BLaER1 (cell line): Measurements from ENCODE around the gene PTK6.

Experiments used
- H3K27ac ChIP-seq: shearing (Covaris generic); formaldehyde crosslinking; 2 replicates; pipeline ENCODE4 v1.8.1; 2022
- H3K27me3 ChIP-seq: shearing (Covaris generic); formaldehyde crosslinking; 2 replicates; pipeline ENCODE4 v1.8.1; 2022
- H3K36me3 ChIP-seq: shearing (Covaris generic); formaldehyde crosslinking; 2 replicates; pipeline ENCODE4 v1.8.1; 2022
- H3K4me1 ChIP-seq: shearing (Covaris generic); formaldehyde crosslinking; 2 replicates; pipeline ENCODE4 v1.8.1; 2022
- H3K4me2 ChIP-seq: shearing (Covaris generic); formaldehyde crosslinking; 2 replicates; pipeline ENCODE4 v1.8.1; 2022
- H3K4me3 ChIP-seq: shearing (Covaris generic); formaldehyde crosslinking; 2 replicates; pipeline ENCODE4 v1.8.1; 2022
- H3K9ac ChIP-seq: shearing (Covaris generic); formaldehyde crosslinking; 2 replicates; pipeline ENCODE4 v1.8.1; 2022
- H3K9me3 ChIP-seq: shearing (Covaris generic); formaldehyde crosslinking; 2 replicates; pipeline ENCODE4 v1.8.1; 2022
- H4K20me1 ChIP-seq: shearing (Covaris generic); formaldehyde crosslinking; 2 replicates; pipeline ENCODE4 v1.8.1; 2022
- Cebpa-rat ChIP-seq: shearing (Covaris generic); IDR thresholded peaks from 2 replicates; pipeline ENCODE4 v1.8.1; 2022

Gene PTK6

DNA sequence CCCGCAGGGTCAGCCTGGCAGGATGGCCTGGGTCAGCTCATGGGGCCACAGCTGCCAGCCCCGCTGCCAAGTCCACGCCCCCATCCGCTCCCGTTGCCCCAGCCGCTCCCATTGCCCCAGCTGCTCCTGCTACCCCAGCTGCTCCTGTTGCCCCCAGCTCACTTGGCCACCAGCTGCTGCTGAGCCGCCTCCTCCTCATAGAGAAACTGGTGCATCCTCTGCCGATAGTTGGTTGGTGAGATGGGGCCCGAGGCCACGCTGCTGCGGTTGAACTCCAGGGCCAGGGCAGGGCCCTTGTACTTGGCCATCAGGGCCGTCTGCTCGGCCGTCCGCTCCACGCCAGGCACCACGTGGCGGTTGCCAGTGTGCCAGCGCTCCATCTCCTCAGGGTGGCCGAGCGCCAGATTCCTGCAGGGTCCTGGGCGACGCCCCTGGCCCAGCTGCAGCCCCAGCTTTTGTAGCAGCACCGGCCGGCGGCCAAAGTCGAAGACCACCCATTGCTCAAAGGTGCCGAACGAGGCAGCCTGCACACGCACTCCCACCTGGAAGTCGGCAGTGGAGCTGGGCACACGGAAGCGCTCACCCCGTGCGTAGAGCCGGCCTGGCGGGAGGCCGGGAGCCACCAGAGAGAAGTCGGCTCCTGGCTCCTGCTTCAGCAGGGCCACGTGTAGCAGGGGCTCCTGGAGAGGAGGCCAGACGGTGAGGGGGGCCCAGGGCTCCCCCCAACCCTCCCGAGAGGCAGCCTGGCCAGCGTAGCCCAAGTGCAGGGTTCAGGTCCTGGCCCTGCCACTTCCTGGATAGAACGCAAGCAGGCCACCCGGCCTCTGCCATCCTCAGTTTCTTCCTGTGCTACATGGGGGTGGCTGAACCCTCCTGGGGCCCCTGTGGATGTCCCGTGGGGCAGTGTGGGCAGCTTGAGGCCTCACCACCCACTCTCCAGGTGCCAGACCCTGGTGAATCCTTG is 32.1 kb upstream of the PTK6 start:
- H3K4me2 ChIP-seq, result peak overlapping the region; percentile 96
- no peaks in the 10 kb centered on the region; the same call in 1 of the 2 replicates for H3K36me3 ChIP-seq
- H4K20me1 ChIP-seq, result peaks cover 94% of the 10 kb centered on the region
- peak overlapping the region; percentile 45 for H3K4me3 ChIP-seq
- no peak overlapping the region for H3K27ac ChIP-seq
- no peaks in the 10 kb centered on the region for H3K9me3 ChIP-seq
- peaks cover 56% of the 10 kb centered on the region for H3K4me1 ChIP-seq
- no peak overlapping the region for H3K9ac ChIP-seq
- peaks cover 90% of the 10 kb centered on the region for H3K27me3 ChIP-seq
- TF ChIP-seq Cebpa-rat, result no peak

DNA sequence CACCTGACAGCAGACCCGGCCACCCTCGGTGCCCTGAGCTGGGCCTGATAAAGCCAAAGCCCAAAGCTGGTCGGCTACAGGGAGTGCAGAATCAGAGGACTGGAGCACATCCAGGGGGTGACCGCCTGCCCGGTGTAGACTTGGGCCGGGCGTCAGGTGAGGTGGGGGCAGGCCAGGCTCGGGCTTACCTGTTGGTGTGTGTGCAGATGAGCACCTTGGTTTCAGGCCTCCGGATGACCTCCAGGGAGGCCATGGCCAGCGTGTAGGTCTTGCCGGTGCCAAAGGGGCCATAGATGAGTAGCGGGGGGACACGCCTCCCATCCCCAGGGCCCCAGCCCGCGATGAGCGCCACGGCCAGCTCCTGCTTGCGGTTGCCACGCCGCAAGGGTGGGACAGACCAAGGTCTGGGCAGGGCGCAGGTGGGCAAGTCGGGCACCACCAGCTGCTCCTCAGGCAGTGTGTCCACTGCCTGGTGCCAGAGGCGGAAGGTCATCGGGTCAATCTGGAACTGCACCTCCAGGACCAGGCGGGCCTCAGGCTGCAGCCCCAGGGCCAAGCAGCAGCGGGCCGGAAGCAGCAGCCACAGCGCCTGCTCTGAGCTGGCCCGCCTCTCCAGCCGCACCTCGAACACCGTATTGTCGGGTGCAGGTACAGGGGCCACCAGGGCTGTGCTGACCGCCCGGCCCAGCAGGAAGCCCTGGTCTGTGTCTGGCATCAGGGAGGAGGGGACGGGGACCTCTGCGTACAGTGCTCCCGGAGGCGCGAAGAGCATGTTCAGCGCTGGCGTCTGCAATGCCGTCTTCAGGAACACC is 31.2 kb upstream of the PTK6 start:
- H3K4me2 ChIP-seq, result peak overlapping the region; percentile 96
- H3K4me3 ChIP-seq, result peak overlapping the region; percentile 45
- H4K20me1 ChIP-seq, result peaks cover 100% of the 10 kb centered on the region
- no peaks in the 10 kb centered on the region; the same call in 1 of the 2 replicates for H3K36me3 ChIP-seq
- no peak for TF ChIP-seq Cebpa-rat
- peaks cover 60% of the 10 kb centered on the region for H3K4me1 ChIP-seq
- H3K9me3 ChIP-seq, result no peaks in the 10 kb centered on the region
- no peak overlapping the region for H3K9ac ChIP-seq
- H3K27me3 ChIP-seq, result peaks cover 99% of the 10 kb centered on the region
- no peak overlapping the region for H3K27ac ChIP-seq

DNA sequence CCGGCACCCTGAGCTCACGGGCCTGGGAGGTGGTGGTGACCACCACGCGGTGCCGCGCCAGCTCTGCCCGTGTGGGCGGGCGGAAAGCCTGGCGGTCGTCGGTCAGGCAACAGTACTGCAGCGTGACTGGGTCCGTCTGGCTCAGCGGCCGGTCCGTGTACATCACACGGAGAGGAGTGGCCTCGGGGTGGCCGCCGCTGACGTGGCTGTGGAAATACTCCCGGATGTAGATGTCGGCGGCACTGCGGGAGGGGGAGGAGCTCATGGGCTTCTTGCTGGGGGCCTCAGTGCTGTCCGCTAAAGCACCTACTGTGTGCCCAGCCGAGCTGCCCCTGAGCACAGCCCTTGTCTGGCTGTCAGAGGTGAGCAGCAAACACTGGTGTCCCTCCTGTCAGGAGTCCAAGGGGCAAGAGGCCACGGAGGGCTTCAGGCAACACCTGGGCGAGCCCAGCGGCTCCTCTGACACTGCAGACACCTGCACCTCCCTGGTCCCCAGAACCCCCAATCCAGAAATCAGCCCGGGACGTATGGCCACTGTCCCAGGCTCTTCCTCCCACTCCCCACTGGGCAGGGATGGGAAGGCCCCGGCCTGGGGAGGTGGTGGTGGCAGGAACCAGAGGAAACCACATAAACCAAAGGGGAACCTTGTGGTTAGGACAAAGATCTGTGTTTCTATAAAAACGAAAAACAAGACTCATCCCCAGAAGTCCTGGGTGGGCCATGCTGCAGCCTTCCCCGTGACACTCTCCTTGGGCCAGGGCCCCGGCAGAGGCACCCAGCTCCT is 30.4 kb upstream of the PTK6 start:
- H3K9ac ChIP-seq, result no peak overlapping the region

GRCh38 chr20:63567136-63567385 is 29.9 kb upstream of the PTK6 start:
- TF ChIP-seq Cebpa-rat, result no peak

More for the DNA sequence above, 30.4 kb upstream of the PTK6 start:
- peaks cover 97% of the 10 kb centered on the region for H3K27me3 ChIP-seq
- no peak for TF ChIP-seq Cebpa-rat
- no peak overlapping the region for H3K27ac ChIP-seq
- no peaks in the 10 kb centered on the region; the same call in 1 of the 2 replicates for H3K36me3 ChIP-seq
- no peaks in the 10 kb centered on the region for H3K9me3 ChIP-seq
- peaks cover 100% of the 10 kb centered on the region for H4K20me1 ChIP-seq
- peak overlapping the region; percentile 45 for H3K4me3 ChIP-seq
- peaks cover 60% of the 10 kb centered on the region for H3K4me1 ChIP-seq
- peak overlapping the region; percentile 96 for H3K4me2 ChIP-seq

GRCh38 chr20:63566395-63567135 is 29.4 kb upstream of the PTK6 start:
- H3K9me3 ChIP-seq, result no peaks in the 10 kb centered on the region
- peaks cover 100% of the 10 kb centered on the region for H4K20me1 ChIP-seq
- H3K36me3 ChIP-seq, result no peaks in the 10 kb centered on the region
- no peak for TF ChIP-seq Cebpa-rat
- no peak overlapping the region for H3K9ac ChIP-seq
- no peak overlapping the region for H3K27ac ChIP-seq
- peaks cover 91% of the 10 kb centered on the region for H3K27me3 ChIP-seq
- H3K4me3 ChIP-seq, result no peak overlapping the region
- H3K4me2 ChIP-seq, result peak overlapping the region; percentile 96; the same call in 1 of the 2 replicates
- H3K4me1 ChIP-seq, result peaks cover 70% of the 10 kb centered on the region

More at GRCh38 chr20:63567136-63567385, 29.9 kb upstream of the PTK6 start:
- Histone ChIP-seq H3K9ac (no peak overlapping the region), H3K4me2 (peak overlapping the region; percentile 96), H3K27ac (no peak overlapping the region), H3K9me3 (no peaks in the 10 kb centered on the region), H3K4me3 (no peak overlapping the region), H3K36me3 (no peaks in the 10 kb centered on the region; the same call in 1 of the 2 replicates), H4K20me1 (peaks cover 100% of the 10 kb centered on the region), H3K4me1 (peaks cover 65% of the 10 kb centered on the region), H3K27me3 (peaks cover 91% of the 10 kb centered on the region)

DNA sequence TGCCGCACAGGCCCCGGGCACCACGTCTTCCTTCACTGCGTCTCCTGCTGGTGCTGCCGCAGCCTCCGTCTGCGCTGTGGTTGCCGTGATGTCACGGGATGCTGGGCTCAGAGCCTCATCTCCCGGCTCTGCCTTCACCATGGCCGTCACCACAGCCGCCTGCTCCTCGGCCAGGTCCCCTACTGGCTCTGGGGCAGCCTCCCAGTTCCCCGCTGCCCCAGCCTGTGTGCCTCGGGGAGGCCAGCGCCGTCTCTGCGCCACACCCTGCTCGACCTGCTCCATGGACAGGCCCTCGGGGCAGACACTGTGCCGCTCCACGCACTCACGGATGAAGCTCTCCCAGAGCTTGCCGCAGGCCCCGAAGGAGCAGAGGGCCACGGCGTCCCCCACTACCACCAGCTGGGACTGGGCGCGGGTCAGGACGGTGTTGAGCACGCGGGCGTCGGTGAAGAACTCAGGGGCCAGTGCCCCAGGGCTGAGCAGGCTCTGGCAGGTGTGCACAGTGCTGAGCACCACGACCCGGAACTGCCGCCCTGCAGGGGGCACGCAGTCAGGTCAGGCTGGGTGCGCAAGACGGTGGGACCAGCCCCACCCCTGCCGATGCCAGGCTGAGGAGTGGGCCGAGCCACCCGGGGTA is 28.6 kb upstream of the PTK6 start:
- H3K27ac ChIP-seq, result no peak overlapping the region
- H3K4me2 ChIP-seq, result no peak overlapping the region
- H3K9ac ChIP-seq, result no peak overlapping the region
- peaks cover 91% of the 10 kb centered on the region for H3K27me3 ChIP-seq
- H3K4me1 ChIP-seq, result peaks cover 77% of the 10 kb centered on the region
- no peaks in the 10 kb centered on the region for H3K36me3 ChIP-seq
- no peaks in the 10 kb centered on the region for H3K9me3 ChIP-seq
- TF ChIP-seq Cebpa-rat, result no peak
- H4K20me1 ChIP-seq, result peaks cover 100% of the 10 kb centered on the region
- no peak overlapping the region for H3K4me3 ChIP-seq

DNA sequence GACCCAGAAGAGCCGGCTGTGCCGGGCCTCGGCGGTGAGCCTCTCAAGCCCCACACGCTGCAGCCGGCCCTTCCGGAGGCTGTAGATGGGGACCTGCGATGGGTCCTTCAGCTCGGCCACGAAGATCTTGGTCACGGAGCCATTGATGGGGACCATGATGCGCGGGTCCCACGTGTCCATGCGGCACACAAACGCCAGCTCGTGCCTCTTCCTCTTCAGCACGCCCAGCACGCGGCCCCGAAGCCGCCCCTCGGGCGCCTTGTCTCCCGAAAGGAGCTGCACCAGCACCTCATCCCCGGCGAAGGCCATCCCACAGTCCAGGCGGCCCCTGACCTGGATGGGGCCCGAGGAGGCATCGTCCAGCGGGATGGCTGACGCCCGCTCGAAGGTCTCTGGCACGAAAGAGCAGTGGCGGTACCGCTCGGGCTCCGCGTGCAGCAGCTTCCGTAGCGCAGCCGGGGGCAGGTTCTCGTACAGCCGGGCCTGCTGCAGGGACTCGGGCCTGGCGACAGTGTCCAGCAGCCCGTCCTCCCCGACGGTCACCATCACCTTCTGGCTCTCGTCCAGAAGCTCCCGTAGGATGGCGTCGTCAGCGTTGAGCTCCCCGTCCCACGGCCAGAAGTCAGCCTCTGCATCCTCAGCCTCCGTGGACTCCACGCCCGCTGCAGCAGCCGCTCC is 28.0 kb upstream of the PTK6 start:
- peaks cover 76% of the 10 kb centered on the region for H3K4me1 ChIP-seq
- no peaks in the 10 kb centered on the region for H3K9me3 ChIP-seq
- H3K36me3 ChIP-seq, result no peaks in the 10 kb centered on the region

More for the DNA sequence above, 28.0 kb upstream of the PTK6 start:
- no peak for TF ChIP-seq Cebpa-rat
- Histone ChIP-seq H3K27me3 (peaks cover 91% of the 10 kb centered on the region), H3K4me2 (no peak overlapping the region), H3K27ac (no peak overlapping the region), H3K9ac (no peak overlapping the region), H3K4me3 (no peak overlapping the region), H4K20me1 (peaks cover 100% of the 10 kb centered on the region)
